ENCODE results near the gene NDUFB4. TPM values are rescaled to one million over a fixed set of nuclear protein-coding genes. Genes with fewer than 3 reads are reported as not detected.
"Not testable (repeated sequence)": the region's sequence is repeated elsewhere in the genome, so short reads cannot be mapped to it uniquely, and the experiment has no call there.

NDUFB4 gene
- total RNA-seq, 2 donors from 2014 or later: 54.4 to 102 TPM

DNA sequence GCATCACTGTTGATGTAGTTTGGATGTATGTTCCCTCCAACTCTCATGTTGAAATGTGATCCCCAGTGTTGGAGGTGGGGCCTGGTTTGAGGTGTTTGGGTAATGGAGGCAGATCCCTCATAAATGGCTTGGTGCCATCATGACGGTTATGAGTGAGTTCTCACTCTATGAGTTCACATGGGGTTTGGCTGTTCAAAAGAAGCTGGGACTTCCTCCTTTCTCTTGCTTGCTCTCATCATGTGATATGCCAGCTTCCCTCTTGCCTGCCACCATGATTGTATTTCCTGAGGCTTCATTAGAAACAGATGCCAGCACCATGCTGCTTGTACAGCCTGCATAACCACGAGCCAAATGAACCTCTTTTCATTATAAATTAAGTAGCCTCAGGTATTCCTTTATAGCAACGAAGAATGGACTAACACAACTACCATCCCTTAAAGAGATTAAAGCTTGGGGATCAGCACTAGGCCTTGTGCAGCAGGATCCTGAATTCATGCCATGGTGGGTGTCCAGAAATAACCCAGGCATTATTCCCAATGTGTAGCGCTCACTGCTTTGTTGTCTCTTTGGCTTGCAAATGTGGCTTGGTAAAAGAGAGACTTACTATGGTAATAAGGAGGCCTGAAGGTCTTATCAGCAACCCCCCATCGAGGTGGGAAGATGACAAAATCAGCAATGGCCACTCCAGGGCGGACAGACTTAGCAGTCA is 41.9 kb downstream of the NDUFB4 start:
- Mint-ChIP-seq H3K27ac (no peak overlapping the region), H3K36me3 (peaks cover 6% of the 10 kb centered on the region), H3K9me3 (peaks cover 2% of the 10 kb centered on the region), H3K4me1 (ENCODE audit: low read depth in 2 of 2) (peaks cover 0 to 6% of the 10 kb centered on the region in 2 donors), H3K4me3 (no peak overlapping the region), H3K27me3 (peaks cover 8 to 15% of the 10 kb centered on the region in 2 donors)
- ATAC-seq: no peak
- DNase-seq (ENCODE audit: low spot score): no peak

DNA sequence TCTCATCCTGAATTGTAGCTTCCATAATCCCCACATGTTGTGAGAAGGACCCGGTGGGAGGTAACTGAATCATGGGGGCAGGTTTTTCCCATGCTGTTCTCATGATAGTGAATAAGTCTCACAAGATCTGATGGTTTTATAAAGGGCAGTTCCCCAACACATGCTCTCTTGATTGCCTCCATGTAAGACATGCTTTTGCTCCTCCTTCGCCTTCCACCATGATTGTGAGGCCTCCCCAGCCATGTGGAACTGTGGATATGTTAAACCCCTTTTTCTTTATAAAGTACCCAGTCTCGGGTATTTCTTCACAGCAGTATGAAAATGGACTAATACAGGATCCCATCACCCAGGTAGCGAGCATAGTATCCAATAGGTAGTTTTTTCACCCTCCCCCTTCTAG is 42.7 kb downstream of the NDUFB4 start:
- H3K27ac Mint-ChIP-seq; H3K9me3 Mint-ChIP-seq; ATAC-seq; H3K4me1 Mint-ChIP-seq (ENCODE audit: low read depth in 2 of 2); H3K36me3 Mint-ChIP-seq; DNase-seq (ENCODE audit: low spot score); H3K4me3 Mint-ChIP-seq: not testable (repeated sequence)
- H3K27me3 Mint-ChIP-seq: peaks cover 8 to 15% of the 10 kb centered on the region in 2 donors

GRCh38 chr3:120640231-120640630 is 44.1 kb downstream of the NDUFB4 start:
- H3K36me3 Mint-ChIP-seq: peaks cover 6% of the 10 kb centered on the region
- DNase-seq (ENCODE audit: low spot score) (no peak), ATAC-seq (no peak)
- H3K9me3 Mint-ChIP-seq: peaks cover 2% of the 10 kb centered on the region
- H3K4me1 Mint-ChIP-seq (ENCODE audit: low read depth in 2 of 2): peaks cover 0 to 6% of the 10 kb centered on the region in 2 donors
- peaks cover 10 to 15% of the 10 kb centered on the region in 2 donors for H3K27me3 Mint-ChIP-seq
- no peak overlapping the region for H3K27ac Mint-ChIP-seq
- H3K4me3 Mint-ChIP-seq: no peak overlapping the region

DNA sequence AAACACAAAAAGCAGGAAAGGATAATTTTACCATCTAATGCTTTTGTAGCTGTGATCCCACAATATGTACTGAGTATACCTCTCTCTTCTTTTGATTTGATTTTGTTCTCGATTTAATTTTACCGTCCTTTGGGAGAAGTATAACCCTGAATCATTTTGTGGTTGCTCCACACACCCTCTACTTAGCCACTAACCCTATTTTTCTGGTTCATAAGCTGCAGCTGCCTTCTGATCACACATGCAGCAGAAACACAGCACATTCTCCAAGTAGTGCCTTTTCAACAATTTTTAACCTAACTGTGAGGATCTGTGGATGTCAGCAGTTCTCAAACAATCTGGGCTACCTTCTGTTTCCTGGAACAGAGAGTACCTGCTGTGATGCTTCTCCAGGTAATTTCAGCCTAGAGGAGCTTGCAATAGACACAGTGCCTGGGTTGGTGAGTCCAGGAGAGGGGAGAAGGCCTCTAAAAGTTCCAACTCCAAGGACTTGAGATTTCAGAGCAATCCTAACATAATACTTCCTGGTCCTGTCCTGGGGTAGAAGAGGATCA is 45.6 kb downstream of the NDUFB4 start:
- peaks cover 6% of the 10 kb centered on the region for H3K36me3 Mint-ChIP-seq

GRCh38 chr3:120642368-120642948 is 46.3 kb downstream of the NDUFB4 start:
- Mint-ChIP-seq H3K4me3 (no peak overlapping the region), H3K9me3 (peaks cover 2% of the 10 kb centered on the region), H3K27me3 (peaks cover 10 to 15% of the 10 kb centered on the region in 2 donors), H3K4me1 (ENCODE audit: low read depth in 2 of 2) (peaks cover 0 to 6% of the 10 kb centered on the region in 2 donors), H3K27ac (no peak overlapping the region), H3K36me3 (peaks cover 6% of the 10 kb centered on the region)
- DNase-seq (ENCODE audit: low spot score): no peak
- peak in 1 of 2 donors; percentile 67 for ATAC-seq

More for the DNA sequence above, 45.6 kb downstream of the NDUFB4 start:
- H3K4me3 Mint-ChIP-seq: no peak overlapping the region
- H3K27me3 Mint-ChIP-seq: peaks cover 10 to 15% of the 10 kb centered on the region in 2 donors
- peaks cover 0 to 6% of the 10 kb centered on the region in 2 donors for H3K4me1 Mint-ChIP-seq (ENCODE audit: low read depth in 2 of 2)
- DNase-seq (ENCODE audit: low spot score) (no peak), ATAC-seq (no peak)
- no peak overlapping the region for H3K27ac Mint-ChIP-seq
- peaks cover 2% of the 10 kb centered on the region for H3K9me3 Mint-ChIP-seq

- peak in 1 of 2 donors; percentile 53 for ATAC-seq
- H3K27me3 Mint-ChIP-seq: peaks cover 3 to 10% of the 10 kb centered on the region in 2 donors
Measured at GRCh38 chr3:120645083-120645845, 49.1 kb downstream of the NDUFB4 start.

DNA sequence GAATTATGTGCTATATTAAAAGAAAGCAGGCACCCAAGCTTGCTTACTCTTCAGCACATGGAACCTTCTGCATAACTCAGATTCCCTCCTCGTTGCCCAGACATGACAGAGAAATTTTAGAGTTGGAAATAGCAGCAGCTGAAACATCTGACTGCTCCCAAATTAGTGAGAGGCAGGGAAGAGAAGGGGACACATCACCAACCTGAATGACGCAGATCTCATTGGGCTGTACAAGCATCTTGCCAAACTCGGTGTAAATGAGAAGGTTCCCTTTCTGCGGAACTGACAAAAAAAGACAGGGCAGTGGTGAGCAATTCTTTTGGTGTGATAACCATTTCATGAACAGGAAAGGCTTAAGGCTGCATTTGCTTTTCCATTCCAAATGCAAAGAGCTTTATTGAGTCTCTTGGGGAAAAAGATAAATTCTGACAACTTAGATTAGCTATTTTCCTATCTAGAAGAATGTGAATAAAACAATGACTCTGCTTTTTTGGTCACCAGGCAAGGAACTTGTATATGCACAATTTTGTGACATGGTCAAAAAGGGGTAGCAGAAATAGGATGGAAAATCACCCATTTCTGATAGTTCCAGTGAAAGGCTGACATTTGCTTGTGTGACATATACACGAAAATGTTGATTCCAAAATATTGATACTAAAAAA is 50.8 kb downstream of the NDUFB4 start:
- ATAC-seq (no peak), DNase-seq (ENCODE audit: low spot score) (no peak)
- H3K27ac Mint-ChIP-seq: no peak overlapping the region
- no peak overlapping the region for H3K4me3 Mint-ChIP-seq
- H3K27me3 Mint-ChIP-seq: peaks cover 2 to 9% of the 10 kb centered on the region in 2 donors
- no peaks in the 10 kb centered on the region for H3K9me3 Mint-ChIP-seq
- no peaks in the 10 kb centered on the region for H3K4me1 Mint-ChIP-seq (ENCODE audit: low read depth in 2 of 2)
- no peaks in the 10 kb centered on the region for H3K36me3 Mint-ChIP-seq

More at GRCh38 chr3:120645083-120645845, 49.1 kb downstream of the NDUFB4 start:
- H3K9me3 Mint-ChIP-seq: no peaks in the 10 kb centered on the region
- H3K36me3 Mint-ChIP-seq: no peaks in the 10 kb centered on the region
- peaks cover 0 to under 1% of the 10 kb centered on the region in 2 donors for H3K4me1 Mint-ChIP-seq (ENCODE audit: low read depth in 2 of 2)
- no peak overlapping the region for H3K27ac Mint-ChIP-seq
- no peak for DNase-seq (ENCODE audit: low spot score)
- no peak overlapping the region for H3K4me3 Mint-ChIP-seq

GRCh38 chr3:120648290-120648689 is 52.2 kb downstream of the NDUFB4 start:
- Mint-ChIP-seq H3K4me1 (ENCODE audit: low read depth in 2 of 2) (no peaks in the 10 kb centered on the region), H3K4me3 (no peak overlapping the region), H3K27me3 (peaks cover 2 to 9% of the 10 kb centered on the region in 2 donors), H3K27ac (no peak overlapping the region), H3K36me3 (no peaks in the 10 kb centered on the region), H3K9me3 (no peaks in the 10 kb centered on the region)
- DNase-seq (ENCODE audit: low spot score) (no peak), ATAC-seq (no peak)

GRCh38 chr3:120649830-120650233 is 53.7 kb downstream of the NDUFB4 start:
- no peak for ATAC-seq
- Mint-ChIP-seq H3K36me3 (no peaks in the 10 kb centered on the region), H3K27me3 (peaks cover 2 to 15% of the 10 kb centered on the region in 2 donors), H3K4me3 (no peak overlapping the region), H3K9me3 (no peaks in the 10 kb centered on the region), H3K27ac (no peak overlapping the region), H3K4me1 (ENCODE audit: low read depth in 2 of 2) (no peaks in the 10 kb centered on the region)
- no peak for DNase-seq (ENCODE audit: low spot score)

GRCh38 chr3:120650311-120650710 is 54.2 kb downstream of the NDUFB4 start:
- ATAC-seq (no peak), DNase-seq (ENCODE audit: low spot score) (no peak)
- H3K4me3 Mint-ChIP-seq: no peak overlapping the region
- no peaks in the 10 kb centered on the region for H3K36me3 Mint-ChIP-seq
- H3K9me3 Mint-ChIP-seq: no peaks in the 10 kb centered on the region
- no peaks in the 10 kb centered on the region for H3K4me1 Mint-ChIP-seq (ENCODE audit: low read depth in 2 of 2)
- peaks cover 2 to 15% of the 10 kb centered on the region in 2 donors for H3K27me3 Mint-ChIP-seq
- no peak overlapping the region for H3K27ac Mint-ChIP-seq

Other genes starting within 250 kb of the NDUFB4 start
- gene LRRC58, start 247.0 kb upstream of the NDUFB4 start, total RNA-seq: 10 to 100 TPM; 20.8 to 22.6 TPM
- gene FSTL1, start 145.3 kb upstream of the NDUFB4 start, total RNA-seq: 1 to 10 TPM; 1.4 to 2.6 TPM
- gene HGD, start 85.9 kb downstream of the NDUFB4 start, total RNA-seq: 1 to 10 TPM in 1 of 2 donors, under 1 TPM in 1; 1.00 to 1.8 TPM
- 10 to 100 TPM; 19.5 to 25.3 TPM for gene RABL3, start 146.2 kb downstream of the NDUFB4 start, total RNA-seq
- 10 to 100 TPM; 18.6 to 19.9 TPM for gene GTF2E1, start 146.4 kb downstream of the NDUFB4 start, total RNA-seq